SK-N-SH treated with all-trans-retinoic acid at 6 μM for 48 hours (cell line): ENCODE measurements around the gene ACACB.

Experiments used
- ATAC-seq: fragments of 200-7000 bp; cut with Tn5 transposase; 3 replicates; pipeline ENCODE4 v1.9.1; 2020; ENCODE audit warnings: mild to moderate bottlenecking, moderate library complexity
- ARNTL ChIP-seq: fragments of 450-650 bp; formaldehyde crosslinking; IDR thresholded peaks from 2 replicates; pipeline ENCODE4 v1.5.0; 2020; ENCODE audit warnings: low read depth, mild to moderate bottlenecking, moderate library complexity, borderline replicate concordance
- BACH2 ChIP-seq: fragments of 250-450 bp; sonication (Bioruptor Pico); IDR thresholded peaks from 2 replicates; pipeline ENCODE4 v1.9.0; 2021; ENCODE audit warnings: mild to moderate bottlenecking, borderline replicate concordance
- CREB5 ChIP-seq: fragments of 250-450 bp; sonication (Bioruptor Pico); IDR thresholded peaks from 2 replicates; pipeline ENCODE4 v1.5.1; 2020; ENCODE audit warnings: low read depth, mild to moderate bottlenecking, moderate library complexity
- CSDC2 ChIP-seq: fragments of 250-450 bp; sonication (Bioruptor Pico); IDR thresholded peaks from 2 replicates; pipeline ENCODE4 v1.5.0; 2020; ENCODE audit warnings: mild to moderate bottlenecking, moderate library complexity
- CSRNP3 ChIP-seq: fragments of 250-450 bp; sonication (Bioruptor Pico); IDR thresholded peaks from 2 replicates; pipeline ENCODE4 v1.5.1; 2021; ENCODE audit warnings: mild to moderate bottlenecking, moderate library complexity
- ESRRG ChIP-seq: fragments of 250-450 bp; sonication (Bioruptor Pico); IDR thresholded peaks from 2 replicates; pipeline ENCODE4 v1.6.1; 2021; ENCODE audit warnings: mild to moderate bottlenecking
- GLIS3 ChIP-seq: fragments of 250-450 bp; sonication (Bioruptor Pico); IDR thresholded peaks from 2 replicates; pipeline ENCODE4 v1.5.0; 2020; ENCODE audit warnings: mild to moderate bottlenecking, moderate library complexity
- OSR1 ChIP-seq: fragments of 250-450 bp; sonication (Bioruptor Pico); IDR thresholded peaks from 2 replicates; pipeline ENCODE4 v1.8.0; 2022; ENCODE audit warnings: moderate library complexity, mild to moderate bottlenecking, inconsistent platforms
- PATZ1 ChIP-seq: fragments of 250-450 bp; sonication (Bioruptor Pico); IDR thresholded peaks from 2 replicates; pipeline ENCODE4 v1.8.0; 2020; ENCODE audit warnings: mild to moderate bottlenecking, moderate library complexity, borderline replicate concordance
- POU6F1 ChIP-seq: fragments of 250-450 bp; sonication (Bioruptor Pico); IDR thresholded peaks from 2 replicates; pipeline ENCODE4 v1.8.0; 2021; ENCODE audit warnings: low read depth, mild to moderate bottlenecking, moderate library complexity, borderline replicate concordance
- PPARA ChIP-seq: fragments of 250-450 bp; sonication (Bioruptor Pico); IDR thresholded peaks from 2 replicates; pipeline ENCODE4 v1.5.0; 2020; ENCODE audit warnings: mild to moderate bottlenecking, borderline replicate concordance
- RARB ChIP-seq: fragments of 250-450 bp; sonication (Bioruptor Pico); IDR thresholded peaks from 2 replicates; pipeline ENCODE4 v1.8.0; 2021; ENCODE audit warnings: mild to moderate bottlenecking, moderate library complexity
- SNAI2 ChIP-seq: fragments of 250-450 bp; sonication (Bioruptor Pico); IDR thresholded peaks from 2 replicates; pipeline ENCODE4 v1.5.0; 2020; ENCODE audit warnings: mild to moderate bottlenecking, moderate library complexity
- TCF4 ChIP-seq: fragments of 250-450 bp; sonication (Bioruptor Pico); IDR thresholded peaks from 2 replicates; pipeline ENCODE4 v1.8.0; 2021; ENCODE audit warnings: mild to moderate bottlenecking, moderate library complexity, borderline replicate concordance
- TOX ChIP-seq: fragments of 250-450 bp; sonication (Bioruptor Pico); IDR thresholded peaks from 2 replicates; pipeline ENCODE4 v1.8.0; 2021; ENCODE audit warnings: mild to moderate bottlenecking, moderate library complexity, borderline replicate concordance
- TSHZ2 ChIP-seq: fragments of 250-450 bp; sonication (Bioruptor Pico); IDR thresholded peaks from 2 replicates; pipeline ENCODE4 v1.5.0; 2020; ENCODE audit warnings: mild to moderate bottlenecking, moderate library complexity
- ZC3H10 ChIP-seq: fragments of 250-450 bp; sonication (Bioruptor Pico); IDR thresholded peaks from 2 replicates; pipeline ENCODE4 v1.5.1; 2021; ENCODE audit warnings: mild to moderate bottlenecking, moderate library complexity
- ZFP3 ChIP-seq: fragments of 250-450 bp; sonication (Bioruptor Pico); IDR thresholded peaks from 2 replicates; pipeline ENCODE4 v1.5.0; 2020; ENCODE audit warnings: mild to moderate bottlenecking, moderate library complexity
- ZFP30 ChIP-seq: fragments of 450-650 bp; formaldehyde crosslinking; IDR thresholded peaks from 2 replicates; pipeline ENCODE4 v1.5.0; 2022; ENCODE audit warnings: mild to moderate bottlenecking, moderate library complexity
- ZNF565 ChIP-seq: fragments of 450-650 bp; formaldehyde crosslinking; conservative IDR thresholded peaks from 2 replicates; pipeline ENCODE4 v1.5.0; 2020; ENCODE audit warnings: low read depth, mild to moderate bottlenecking, moderate library complexity
- ZNF70 ChIP-seq: fragments of 450-650 bp; formaldehyde crosslinking; IDR thresholded peaks from 2 replicates; pipeline ENCODE4 v1.5.0; 2020; ENCODE audit warnings: mild to moderate bottlenecking, moderate library complexity
- ZNF8 ChIP-seq: fragments of 450-650 bp; formaldehyde crosslinking; IDR thresholded peaks from 2 replicates; pipeline ENCODE4 v1.5.0; 2020; ENCODE audit warnings: mild to moderate bottlenecking, moderate library complexity

Gene ACACB

GRCh38 chr12:109289004-109289403, 172.6 kb downstream of the ACACB start:
- no peak for ATAC-seq
- no peak for TF ChIP-seq ZFP30

- no peak for ATAC-seq
- TF ChIP-seq OSR1 (CRISPR knock-in tag) (no peak), RARB (CRISPR knock-in tag) (no peak)
- TF ChIP-seq, all 23 proteins: peak for 0
These were observed 173.2 kb downstream of the ACACB start for GRCh38 chr12:109289551-109289950.

GRCh38 chr12:109290061-109290460, 173.7 kb downstream of the ACACB start:
- ATAC-seq = no peak
- TF ChIP-seq PPARA (CRISPR knock-in tag) (no peak), ESRRG (no peak), ZNF565 (CRISPR knock-in tag) (no peak)

- TF ChIP-seq ZFP3 (CRISPR knock-in tag) (no peak), OSR1 (CRISPR knock-in tag) (no peak), RARB (CRISPR knock-in tag) (no peak), TCF4 (CRISPR knock-in tag) (no peak), POU6F1 (CRISPR knock-in tag) (no peak), ESRRG (no peak), BACH2 (CRISPR knock-in tag) (no peak), TSHZ2 (CRISPR knock-in tag) (no peak), ZNF70 (CRISPR knock-in tag) (no peak), CSRNP3 (CRISPR knock-in tag) (no peak), TOX (CRISPR knock-in tag) (no peak), SNAI2 (no peak), PATZ1 (CRISPR knock-in tag) (no peak), GLIS3 (CRISPR knock-in tag) (no peak), CREB5 (CRISPR knock-in tag) (no peak), ARNTL (CRISPR knock-in tag) (no peak), CSDC2 (CRISPR knock-in tag) (no peak), ZNF8 (CRISPR knock-in tag) (no peak), ZC3H10 (no peak)
- no peak for ATAC-seq
These were observed 174.7 kb downstream of the ACACB start for GRCh38 chr12:109291117-109291516.
